Gastrocnemius medialis (tissue), 4 donors: ENCODE measurements around the gene CREG1. TPM values are rescaled to one million over a fixed set of nuclear protein-coding genes. Genes with fewer than 3 reads are reported as not detected.

Experiments used
- ATAC-seq, 2 donors: fragments of 150-250 bp; one replicate each; pipeline ENCODE4 v1.9.1; 2016
- DNase-seq, 2 donors: peaks; one replicate each; pipeline ENCODE4 v3.0.0-alpha.2; 2019
- H3K27ac ChIP-seq, 4 donors: fragments of 200-600 bp; sonication (generic); 1 replicate in 1 of 4; 2 replicates in 3 of 4; pipeline ENCODE4 v1.5.1; 2016 to 2018; ENCODE audit warnings: mild to moderate bottlenecking in 2 of 4, moderate library complexity in 1 of 4
- H3K27me3 ChIP-seq, 3 donors: fragments of 200-600 bp; sonication (generic) in 2 of 3; 1 replicate in 1 of 3; 2 replicates in 2 of 3; pipeline versions ENCODE4 v1.5.1 to v1.6.0; 2016 to 2019; ENCODE audit warnings: mild to moderate bottlenecking in 1 of 3, moderate library complexity in 1 of 3
- H3K36me3 ChIP-seq, 2 donors: fragments of 200-600 bp; sonication (generic) in 1 of 2; one replicate each; pipeline ENCODE4 v1.5.1; 2017 to 2018
- H3K4me1 ChIP-seq, 2 donors: fragments of 200-600 bp; sonication (generic) in 1 of 2; one replicate each; pipeline ENCODE4 v1.5.1; 2016 to 2017; ENCODE audit warnings: mild to moderate bottlenecking in 2 of 2
- H3K4me3 ChIP-seq, 4 donors: fragments of 200-600 bp; sonication (generic) in 3 of 4; 1 replicate in 1 of 4; 2 replicates in 3 of 4; pipeline ENCODE4 v1.5.1; 2016 to 2019; ENCODE audit warnings: mild to moderate bottlenecking in 2 of 4
- H3K9me3 ChIP-seq, 3 donors: fragments of 200-600 bp; sonication (generic) in 2 of 3; 1 replicate in 1 of 3; 2 replicates in 2 of 3; pipeline ENCODE4 v1.5.1; 2016 to 2019
- CTCF ChIP-seq, 5 experiments: fragments of 450-650 bp in 3 of 5; fragments of 200-600 bp in 2 of 5; sonication (generic) in 2 of 5; IDR thresholded peaks in 4 of 5; conservative IDR thresholded peaks in 1 of 5; 1 replicate in 4 of 5; 2 replicates in 1 of 5; pipeline ENCODE4 v1.5.1; 2016 to 2019; ENCODE audit warnings: antibody characterized with exemption in 5 of 5, mild to moderate bottlenecking in 3 of 5, moderate library complexity in 3 of 5
- POLR2A ChIP-seq, 2 donors: fragments of 450-650 bp; IDR thresholded peaks; one replicate each; pipeline ENCODE4 v1.6.1; 2017; ENCODE audit warnings: antibody characterized with exemption in 2 of 2, mild to moderate bottlenecking in 2 of 2, moderate library complexity in 2 of 2
- in situ Hi-C, 4 donors: fragments of 200-750 bp; cut with MboI; loops; one replicate each; pipeline versions ENCODE4 v1.15.0 to v1.8.0; 2017; ENCODE audit warnings: low sequenced_read_pairs in 4 of 4
- intact Hi-C: fragments of 100-400 bp; cut with DNase I; formaldehyde crosslinking; loops from one replicate; pipeline ENCODE4 v1.15.1; 2023; ENCODE audit warnings: low total_unique reads
- total RNA-seq, 4 donors: library from RNA; depleted of rRNA; stranded (reverse); fragments of >200 nt; gene quantifications; one replicate each; pipeline versions ENCODE4 v1.1.0 to v1.2.3, GENCODE V29; 2016

CREG1 gene
- total RNA-seq, 4 donors from 2014 or later: 69.9 to 99.6 (median 80.7) TPM

- DNase-seq: no peak
- intact Hi-C loops (no loop called here), in situ Hi-C loops (no loop called here)
- Histone ChIP-seq H3K27me3 (no peaks in the 10 kb centered on the region), H3K9me3 (no peaks in the 10 kb centered on the region), H3K36me3 (no peaks in the 10 kb centered on the region), H3K27ac (no peak overlapping the region), H3K4me3 (no peak overlapping the region), H3K4me1 (no peaks in the 10 kb centered on the region)
- ATAC-seq: no peak
- TF ChIP-seq CTCF (IDR thresholded peaks at IDR 0.05 in 4 of 5, conservative IDR thresholded peaks at IDR 0.05 in 1 of 5): no peak
- no peak for TF ChIP-seq POLR2A (IDR thresholded peaks at IDR 0.05)
Measured at GRCh38 chr1:167515893-167516321, 37.7 kb downstream of the CREG1 start.

GRCh38 chr1:167515461-167515860, 38.1 kb downstream of the CREG1 start:
- TF ChIP-seq POLR2A (IDR thresholded peaks at IDR 0.05): no peak
- TF ChIP-seq CTCF (IDR thresholded peaks at IDR 0.05 in 4 of 5, conservative IDR thresholded peaks at IDR 0.05 in 1 of 5): no peak
- H3K36me3 ChIP-seq: no peaks in the 10 kb centered on the region
- H3K4me1 ChIP-seq: no peaks in the 10 kb centered on the region
- DNase-seq: no peak
- H3K9me3 ChIP-seq: no peaks in the 10 kb centered on the region
- ATAC-seq: no peak
- intact Hi-C loops (no loop called here), in situ Hi-C loops (no loop called here)
- no peaks in the 10 kb centered on the region for H3K27me3 ChIP-seq
- H3K27ac ChIP-seq: no peak overlapping the region
- no peak overlapping the region for H3K4me3 ChIP-seq

GRCh38 chr1:167514288-167514687, 39.3 kb downstream of the CREG1 start:
- no peaks in the 10 kb centered on the region for H3K27me3 ChIP-seq
- no peak overlapping the region for H3K27ac ChIP-seq
- ATAC-seq (no peak), DNase-seq (no peak)
- no peak overlapping the region for H3K4me3 ChIP-seq
- TF ChIP-seq POLR2A (IDR thresholded peaks at IDR 0.05): no peak
- TF ChIP-seq CTCF (IDR thresholded peaks at IDR 0.05 in 4 of 5, conservative IDR thresholded peaks at IDR 0.05 in 1 of 5): no peak
- no peaks in the 10 kb centered on the region for H3K9me3 ChIP-seq
- intact Hi-C loops (no loop called here), in situ Hi-C loops (no loop called here)
- H3K36me3 ChIP-seq: no peaks in the 10 kb centered on the region
- no peaks in the 10 kb centered on the region for H3K4me1 ChIP-seq

GRCh38 chr1:167512046-167512654, 41.4 kb downstream of the CREG1 start:
- H3K27ac ChIP-seq: no peak overlapping the region
- no peak for DNase-seq
- H3K4me3 ChIP-seq: no peak overlapping the region
- no peak for ATAC-seq
- in situ Hi-C loops (no loop called here), intact Hi-C loops (no loop called here)
- H3K9me3 ChIP-seq: no peaks in the 10 kb centered on the region
- H3K27me3 ChIP-seq: no peaks in the 10 kb centered on the region
- no peak for TF ChIP-seq CTCF (IDR thresholded peaks at IDR 0.05 in 4 of 5, conservative IDR thresholded peaks at IDR 0.05 in 1 of 5)
- TF ChIP-seq POLR2A (IDR thresholded peaks at IDR 0.05): no peak
- no peaks in the 10 kb centered on the region for H3K4me1 ChIP-seq
- H3K36me3 ChIP-seq: no peaks in the 10 kb centered on the region
